Prostate gland (tissue), 2 donors: ENCODE measurements around the gene SARDH. TPM values are rescaled to one million over a fixed set of nuclear protein-coding genes. Genes with fewer than 3 reads are reported as not detected.

Experiments
- DNase-seq: peaks from one replicate; pipeline ENCODE4 v3.0.0-alpha.2; 2019; ENCODE audit warnings: low spot score
- H3K27ac ChIP-seq, 2 donors: fragments of 200-600 bp; sonication (generic); 2 replicates each; pipeline ENCODE4 v1.5.1; 2017 to 2019
- H3K27me3 ChIP-seq: fragments of 200-600 bp; sonication (generic); replicated peaks from 2 replicates; pipeline ENCODE4 v1.5.1; 2019; ENCODE audit not compliant: insufficient read depth
- H3K36me3 ChIP-seq, 2 donors: fragments of 200-600 bp; sonication (generic); 1 replicate in 1 of 2; 2 replicates in 1 of 2; pipeline versions ENCODE4 v1.5.1 to v1.8.1; 2017 to 2019
- H3K4me1 ChIP-seq: fragments of 200-600 bp; sonication (generic); replicated peaks from 2 replicates; pipeline ENCODE4 v1.5.1; 2019
- H3K4me3 ChIP-seq, 2 donors: fragments of 200-600 bp; sonication (generic); 2 replicates each; pipeline ENCODE4 v1.5.1; 2017 to 2019
- H3K9me3 ChIP-seq: fragments of 200-600 bp; sonication (generic); 2 replicates; pipeline ENCODE4 v1.5.1; 2017
- CTCF ChIP-seq, 4 experiments: fragments of 200-600 bp in 2 of 4; fragments of 450-650 bp in 2 of 4; sonication (generic) in 2 of 4; IDR thresholded peaks; 1 replicate in 3 of 4; 2 replicates in 1 of 4; pipeline ENCODE4 v1.5.1; 2016 to 2019; ENCODE audit warnings: antibody characterized with exemption in 4 of 4, mild to moderate bottlenecking in 2 of 4, moderate library complexity in 2 of 4
- POLR2A ChIP-seq: fragments of 450-650 bp; IDR thresholded peaks from one replicate; pipeline ENCODE4 v1.6.1; 2016; ENCODE audit warnings: antibody characterized with exemption, mild to moderate bottlenecking
- POLR2AphosphoS5 ChIP-seq: sonication (generic); formaldehyde crosslinking; IDR thresholded peaks from one replicate; pipeline ENCODE4 v1.6.1; 2017; ENCODE audit warnings: antibody characterized with exemption
- WGBS: methylation state at CpG from one replicate; pipeline ENCODE4 v1.1.5; 2018; 5-methylcytosine and 5-hydroxymethylcytosine counted together
- intact Hi-C: fragments of 100-400 bp; cut with DNase I; formaldehyde crosslinking; loops from one replicate; pipeline ENCODE4 v1.14.2; 2022
- total RNA-seq, 2 donors: library from RNA; depleted of rRNA; stranded (reverse); fragments of >200 nt; gene quantifications; one replicate each; pipeline ENCODE4 v1.1.0, GENCODE V29; 2016

SARDH gene
- total RNA-seq, 2 donors from 2014 or later, result 6.7 to 7.2 TPM

- Histone ChIP-seq H3K27ac (no peak overlapping the region), H3K9me3 (no peaks in the 10 kb centered on the region), H3K4me3 (no peak overlapping the region), H3K4me1 (no peaks in the 10 kb centered on the region), H3K27me3 (no peaks in the 10 kb centered on the region), H3K36me3 (peaks cover 0 to 3% of the 10 kb centered on the region in 2 donors)
- TF ChIP-seq POLR2A (no peak), POLR2AphosphoS5 (no peak), CTCF (IDR thresholded peaks at IDR 0.05) (no peak)
- intact Hi-C loops, result no loop called here
- DNase-seq, result no peak
- 85% methylated on average over 7 of the region's 7 CpGs for WGBS
These were observed 34.4 kb upstream of the SARDH start for GRCh38 chr9:133772581-133772980.

- DNase-seq, result no peak
- Histone ChIP-seq H3K9me3 (no peaks in the 10 kb centered on the region), H3K27me3 (no peaks in the 10 kb centered on the region), H3K4me1 (no peaks in the 10 kb centered on the region), H3K4me3 (no peak overlapping the region), H3K27ac (no peak overlapping the region), H3K36me3 (peaks cover 0 to 3% of the 10 kb centered on the region in 2 donors)
- TF ChIP-seq POLR2A (no peak), CTCF (IDR thresholded peaks at IDR 0.05) (no peak), POLR2AphosphoS5 (no peak)
- intact Hi-C loops, result no loop called here
- 92% methylated on average over 26 of the region's 26 CpGs for WGBS
These were observed 33.6 kb upstream of the SARDH start for GRCh38 chr9:133771486-133772482.

GRCh38 chr9:133770076-133770777, 32.1 kb upstream of the SARDH start:
- Histone ChIP-seq H3K4me1 (no peaks in the 10 kb centered on the region), H3K4me3 (no peak overlapping the region), H3K9me3 (no peaks in the 10 kb centered on the region), H3K27ac (no peak overlapping the region), H3K36me3 (peaks cover 0 to 3% of the 10 kb centered on the region in 2 donors), H3K27me3 (no peaks in the 10 kb centered on the region)
- no peak for TF ChIP-seq CTCF (IDR thresholded peaks at IDR 0.05)
- no peak for TF ChIP-seq POLR2A
- DNase-seq, result no peak
- intact Hi-C loops, result no loop called here
- WGBS, result 88% methylated on average over 15 of the region's 16 CpGs

DNA sequence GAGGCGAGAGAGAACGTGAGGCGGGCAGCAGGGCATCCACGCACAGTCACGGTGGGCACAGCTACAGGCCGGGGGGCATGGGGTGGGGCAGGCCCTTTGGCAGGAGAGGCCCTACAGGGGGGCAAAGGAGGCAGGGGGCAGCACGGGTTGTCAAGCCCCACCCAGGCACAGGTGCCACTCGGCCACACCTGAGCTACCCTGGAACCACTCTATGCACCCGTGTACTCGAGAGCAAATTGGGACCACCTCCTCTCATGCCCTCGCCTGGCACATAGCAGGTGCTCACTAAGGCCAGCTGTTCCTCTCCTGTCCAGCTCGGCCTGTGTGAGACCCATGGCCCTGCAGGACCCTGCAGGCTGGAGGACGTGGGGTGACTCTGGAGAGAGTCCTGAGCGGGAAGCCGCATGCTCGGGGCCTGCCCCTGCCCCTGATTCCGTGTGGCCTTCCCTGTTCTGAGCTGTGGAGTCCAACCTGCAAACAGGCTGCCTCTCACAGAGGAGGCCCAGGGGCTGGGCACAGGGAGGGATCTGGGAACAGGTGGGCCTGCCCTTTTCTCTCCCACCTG, 31.4 kb upstream of the SARDH start:
- Histone ChIP-seq H3K4me1 (no peaks in the 10 kb centered on the region), H3K27ac (no peak overlapping the region), H3K4me3 (no peak overlapping the region), H3K27me3 (no peaks in the 10 kb centered on the region), H3K36me3 (peaks cover 0 to 3% of the 10 kb centered on the region in 2 donors), H3K9me3 (no peaks in the 10 kb centered on the region)
- WGBS, result 92% methylated on average over 14 of the region's 17 CpGs
- no peak for DNase-seq
- no peak for TF ChIP-seq POLR2AphosphoS5
- no peak for TF ChIP-seq POLR2A
- no peak for TF ChIP-seq CTCF (IDR thresholded peaks at IDR 0.05)
- intact Hi-C loops, result no loop called here
